Ascending aorta (tissue), 2 donors: ENCODE measurements around the gene CNTNAP2. TPM values are rescaled to one million over a fixed set of nuclear protein-coding genes. Genes with fewer than 3 reads are reported as not detected.

ENCODE experiments used
- DNase-seq, 2 donors: peaks; one replicate each; pipeline ENCODE4 v3.0.0-alpha.2; 2019; ENCODE audit warnings: low spot score in 2 of 2
- H3K27ac ChIP-seq, 2 donors: fragments of 200-600 bp; sonication (generic); one replicate each; pipeline ENCODE4 v1.5.1; 2016 to 2017; ENCODE audit warnings: mild to moderate bottlenecking in 1 of 2
- H3K27me3 ChIP-seq: fragments of 200-600 bp; sonication (generic); one replicate; pipeline ENCODE4 v1.5.1; 2017
- H3K36me3 ChIP-seq, 2 donors: fragments of 200-600 bp; sonication (generic); one replicate each; pipeline ENCODE4 v1.5.1; 2016
- H3K4me1 ChIP-seq, 2 donors: fragments of 200-600 bp; sonication (generic); one replicate each; pipeline ENCODE4 v1.5.1; 2016 to 2017; ENCODE audit warnings: mild to moderate bottlenecking in 1 of 2
- H3K4me3 ChIP-seq, 2 donors: fragments of 200-600 bp; sonication (generic); one replicate each; pipeline ENCODE4 v1.5.1; 2016 to 2017; ENCODE audit warnings: mild to moderate bottlenecking in 1 of 2
- H3K9me3 ChIP-seq, 2 donors: fragments of 200-600 bp; sonication (generic); one replicate each; pipeline ENCODE4 v1.5.1; 2016
- CTCF ChIP-seq, 3 experiments: fragments of 200-600 bp in 2 of 3; fragments of 450-650 bp in 1 of 3; sonication (generic) in 2 of 3; IDR thresholded peaks; one replicate each; pipeline ENCODE4 v1.5.1; 2016 to 2019; ENCODE audit warnings: antibody characterized with exemption in 3 of 3, mild to moderate bottlenecking in 1 of 3, moderate library complexity in 1 of 3
- intact Hi-C: fragments of 100-400 bp; cut with DNase I; formaldehyde crosslinking; loops from one replicate; pipeline ENCODE4 v1.15.1; 2023
- total RNA-seq: library from RNA; depleted of rRNA; stranded (reverse); fragments of >200 nt; gene quantifications from one replicate; pipeline ENCODE4 v1.1.0, GENCODE V29; 2016

Gene CNTNAP2
- total RNA-seq, 1 donor from 2014 or later: not detected

- H3K27me3 ChIP-seq: no peaks in the 10 kb centered on the region
Measured at GRCh38 chr7:147513451-147513850, 1396.8 kb downstream of the CNTNAP2 start.

GRCh38 chr7:147516391-147516790 lies 1399.8 kb downstream of the CNTNAP2 start:
- intact Hi-C loops: no loop called here
- Histone ChIP-seq H3K4me1 (no peaks in the 10 kb centered on the region), H3K27ac (no peak overlapping the region), H3K36me3 (no peaks in the 10 kb centered on the region), H3K27me3 (no peaks in the 10 kb centered on the region), H3K4me3 (no peak overlapping the region), H3K9me3 (no peaks in the 10 kb centered on the region)
- DNase-seq: no peak
- no peak for TF ChIP-seq CTCF (IDR thresholded peaks at IDR 0.05)

More at GRCh38 chr7:147513451-147513850, 1396.8 kb downstream of the CNTNAP2 start:
- Histone ChIP-seq H3K4me1 (no peaks in the 10 kb centered on the region), H3K4me3 (no peak overlapping the region), H3K36me3 (no peaks in the 10 kb centered on the region), H3K27ac (no peak overlapping the region), H3K9me3 (no peaks in the 10 kb centered on the region)
- no peak for DNase-seq
- TF ChIP-seq CTCF (IDR thresholded peaks at IDR 0.05): no peak
- intact Hi-C loops: no loop called here

- H3K4me1 ChIP-seq: no peaks in the 10 kb centered on the region
- H3K36me3 ChIP-seq: no peaks in the 10 kb centered on the region
- intact Hi-C loops: no loop called here
- no peak for DNase-seq
- no peak overlapping the region for H3K27ac ChIP-seq
- H3K4me3 ChIP-seq: no peak overlapping the region
- no peaks in the 10 kb centered on the region for H3K9me3 ChIP-seq
- no peak for TF ChIP-seq CTCF (IDR thresholded peaks at IDR 0.05)
- no peaks in the 10 kb centered on the region for H3K27me3 ChIP-seq
Measured at GRCh38 chr7:147519062-147519461, 1402.5 kb downstream of the CNTNAP2 start.

- Histone ChIP-seq H3K27ac (no peak overlapping the region), H3K4me3 (no peak overlapping the region), H3K36me3 (no peaks in the 10 kb centered on the region), H3K4me1 (no peaks in the 10 kb centered on the region), H3K9me3 (no peaks in the 10 kb centered on the region), H3K27me3 (no peaks in the 10 kb centered on the region)
- no peak for DNase-seq
- no peak for TF ChIP-seq CTCF (IDR thresholded peaks at IDR 0.05)
- intact Hi-C loops: no loop called here
Measured at GRCh38 chr7:147523056-147523455, 1406.5 kb downstream of the CNTNAP2 start.

- no peak overlapping the region for H3K4me3 ChIP-seq
- intact Hi-C loops: no loop called here
- no peak for TF ChIP-seq CTCF (IDR thresholded peaks at IDR 0.05)
- H3K27ac ChIP-seq: no peak overlapping the region
- H3K27me3 ChIP-seq: no peaks in the 10 kb centered on the region
- no peaks in the 10 kb centered on the region for H3K36me3 ChIP-seq
- no peak for DNase-seq
- no peaks in the 10 kb centered on the region for H3K4me1 ChIP-seq
- no peaks in the 10 kb centered on the region for H3K9me3 ChIP-seq
Measured at GRCh38 chr7:147524726-147525250, 1408.2 kb downstream of the CNTNAP2 start.

GRCh38 chr7:147525325-147525724 lies 1408.7 kb downstream of the CNTNAP2 start:
- H3K9me3 ChIP-seq: no peaks in the 10 kb centered on the region
- TF ChIP-seq CTCF (IDR thresholded peaks at IDR 0.05): no peak
- H3K36me3 ChIP-seq: no peaks in the 10 kb centered on the region
- H3K27me3 ChIP-seq: no peaks in the 10 kb centered on the region
- intact Hi-C loops: no loop called here
- no peak overlapping the region for H3K4me3 ChIP-seq
- no peaks in the 10 kb centered on the region for H3K4me1 ChIP-seq
- H3K27ac ChIP-seq: no peak overlapping the region
- DNase-seq: no peak
